D721Med (cell line): ENCODE data around the gene LGALS7B.
A peak's percentile ranks its signal among the peaks of the same experiment; 100 is the strongest.
"Not testable (repeated sequence)": the region's sequence is repeated elsewhere in the genome, so short reads cannot be mapped to it uniquely, and the experiment has no call there.

Experiments used
- DNase-seq: peaks from one replicate; pipeline ENCODE4 v3.0.0; 2011; ENCODE audit warnings: low spot score; ENCODE audit not compliant: insufficient read length
- FAIRE-seq: peaks from 2 replicates; lab custom pipeline; 2011; peaks lifted over from hg19 to GRCh38; lab: Jason Lieb, UNC
- TF ChIP-seq, protein P1 (sequence below): IDR thresholded peaks from 2 replicates; pipeline ENCODE4 v1.5.1; 2012; ENCODE audit warnings: mild to moderate bottlenecking, control low read depth; ENCODE audit not compliant: insufficient read depth; ENCODE audit errors: missing control alignments

LGALS7B gene

DNA sequence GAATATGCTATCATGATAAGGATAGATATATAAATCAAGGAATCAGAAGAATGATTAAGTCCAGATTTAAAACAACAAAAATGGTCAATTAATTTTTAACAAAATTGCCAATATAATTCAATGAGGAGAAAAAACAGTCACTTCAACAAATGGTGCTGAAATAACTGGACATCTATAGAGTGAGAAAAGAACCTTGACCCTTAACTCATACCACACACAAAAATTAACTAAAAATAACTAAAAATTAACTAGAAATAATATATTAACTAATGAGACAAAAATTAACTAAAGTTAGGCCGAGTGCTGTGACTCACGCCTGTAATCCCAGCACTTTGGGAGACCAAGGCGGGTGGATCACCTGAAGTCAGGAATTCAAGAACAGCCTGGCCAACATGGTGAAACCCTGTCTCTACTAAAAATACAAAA is 25.2 kb upstream of the LGALS7B start:
- DNase-seq: no peak
- no peak for FAIRE-seq
- TF ChIP-seq, protein P1, sequence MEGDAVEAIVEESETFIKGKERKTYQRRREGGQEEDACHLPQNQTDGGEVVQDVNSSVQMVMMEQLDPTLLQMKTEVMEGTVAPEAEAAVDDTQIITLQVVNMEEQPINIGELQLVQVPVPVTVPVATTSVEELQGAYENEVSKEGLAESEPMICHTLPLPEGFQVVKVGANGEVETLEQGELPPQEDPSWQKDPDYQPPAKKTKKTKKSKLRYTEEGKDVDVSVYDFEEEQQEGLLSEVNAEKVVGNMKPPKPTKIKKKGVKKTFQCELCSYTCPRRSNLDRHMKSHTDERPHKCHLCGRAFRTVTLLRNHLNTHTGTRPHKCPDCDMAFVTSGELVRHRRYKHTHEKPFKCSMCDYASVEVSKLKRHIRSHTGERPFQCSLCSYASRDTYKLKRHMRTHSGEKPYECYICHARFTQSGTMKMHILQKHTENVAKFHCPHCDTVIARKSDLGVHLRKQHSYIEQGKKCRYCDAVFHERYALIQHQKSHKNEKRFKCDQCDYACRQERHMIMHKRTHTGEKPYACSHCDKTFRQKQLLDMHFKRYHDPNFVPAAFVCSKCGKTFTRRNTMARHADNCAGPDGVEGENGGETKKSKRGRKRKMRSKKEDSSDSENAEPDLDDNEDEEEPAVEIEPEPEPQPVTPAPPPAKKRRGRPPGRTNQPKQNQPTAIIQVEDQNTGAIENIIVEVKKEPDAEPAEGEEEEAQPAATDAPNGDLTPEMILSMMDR: no peak

DNA sequence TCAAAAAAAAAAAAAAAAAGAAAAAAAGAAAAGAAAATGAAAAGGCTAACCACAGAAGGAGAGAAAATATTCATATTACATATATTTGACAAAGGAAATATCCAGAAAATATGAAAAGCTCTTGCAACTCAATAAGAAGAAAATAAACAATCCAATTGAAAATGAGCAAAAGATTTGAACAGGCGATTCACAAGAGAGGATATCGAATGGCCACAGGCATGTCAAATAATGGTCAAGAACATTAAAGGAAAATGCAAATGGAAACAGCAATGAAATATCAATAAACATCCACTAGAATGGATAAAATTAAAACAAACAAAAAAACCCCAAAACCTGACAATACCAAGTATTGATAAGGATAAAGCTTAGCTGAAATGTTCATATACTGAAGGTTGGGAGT is 23.8 kb upstream of the LGALS7B start:
- TF ChIP-seq, protein P1: no peak
- DNase-seq (no peak), FAIRE-seq (no peak)

DNA sequence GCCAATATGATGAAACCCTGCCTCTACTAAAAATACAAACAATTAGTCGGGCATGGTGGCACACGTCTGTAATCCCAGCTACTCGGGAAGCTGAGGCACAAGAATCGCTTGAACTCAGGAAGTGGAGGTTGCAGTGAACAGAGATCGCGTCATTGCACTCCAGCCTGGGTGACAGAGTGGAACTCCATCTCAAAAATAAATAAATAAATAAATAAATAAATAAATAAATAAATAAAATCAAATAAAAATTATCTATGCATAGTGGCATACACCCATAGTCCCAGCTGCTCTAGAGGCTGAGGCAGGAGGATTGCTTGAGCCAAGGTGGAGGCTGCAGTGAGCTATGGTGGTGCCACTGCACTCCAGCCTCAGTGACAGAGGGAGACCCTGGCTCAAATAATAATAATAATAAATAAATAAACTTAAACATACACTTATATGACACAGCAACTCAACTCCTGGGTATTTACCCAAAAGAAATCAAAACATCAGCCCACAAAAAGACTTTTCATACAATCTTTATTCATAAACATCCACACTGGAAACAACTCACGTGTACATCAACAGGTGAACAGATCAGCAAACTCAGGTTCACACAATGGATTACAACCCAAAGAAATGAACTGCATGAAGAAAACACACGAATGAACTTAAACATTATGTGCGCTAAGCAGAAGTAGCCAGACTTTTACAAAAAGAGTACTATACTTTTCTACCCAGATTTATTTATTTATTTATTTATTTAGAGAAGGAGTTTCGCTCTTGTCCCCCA is 22.5 kb upstream of the LGALS7B start:
- TF ChIP-seq, protein P1: no peak
- DNase-seq (no peak), FAIRE-seq (no peak)

DNA sequence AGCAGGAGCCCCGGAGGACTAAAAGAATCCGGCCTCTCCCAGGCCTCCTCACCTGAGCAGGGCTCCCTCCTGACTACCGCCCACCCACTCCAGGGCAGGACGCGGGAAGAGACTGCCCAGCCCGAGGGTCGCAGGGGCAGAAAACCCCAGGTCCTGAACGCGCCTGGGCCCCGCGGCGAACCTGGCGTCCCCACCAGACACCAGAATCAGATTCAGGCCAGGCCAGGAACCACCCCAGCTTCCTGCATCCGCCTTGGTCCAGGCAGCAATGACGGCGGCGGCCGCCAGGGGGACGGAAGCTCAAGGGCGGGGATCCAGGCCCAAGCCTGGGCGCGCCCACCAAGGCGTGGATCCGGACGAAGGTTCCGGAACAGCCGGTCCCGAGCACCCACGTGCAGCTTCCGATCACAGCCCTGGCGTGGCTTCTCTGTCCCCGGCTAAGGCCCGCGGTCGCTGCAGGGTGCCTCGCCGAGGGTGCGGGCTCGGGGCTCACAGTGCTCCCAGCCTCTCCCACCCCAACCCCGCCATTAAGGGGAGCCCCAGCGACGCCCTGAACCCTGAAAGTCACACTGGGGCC is 19.3 kb upstream of the LGALS7B start:
- FAIRE-seq (no peak), DNase-seq (no peak)
- TF ChIP-seq, protein P1: peak; percentile 32

DNA sequence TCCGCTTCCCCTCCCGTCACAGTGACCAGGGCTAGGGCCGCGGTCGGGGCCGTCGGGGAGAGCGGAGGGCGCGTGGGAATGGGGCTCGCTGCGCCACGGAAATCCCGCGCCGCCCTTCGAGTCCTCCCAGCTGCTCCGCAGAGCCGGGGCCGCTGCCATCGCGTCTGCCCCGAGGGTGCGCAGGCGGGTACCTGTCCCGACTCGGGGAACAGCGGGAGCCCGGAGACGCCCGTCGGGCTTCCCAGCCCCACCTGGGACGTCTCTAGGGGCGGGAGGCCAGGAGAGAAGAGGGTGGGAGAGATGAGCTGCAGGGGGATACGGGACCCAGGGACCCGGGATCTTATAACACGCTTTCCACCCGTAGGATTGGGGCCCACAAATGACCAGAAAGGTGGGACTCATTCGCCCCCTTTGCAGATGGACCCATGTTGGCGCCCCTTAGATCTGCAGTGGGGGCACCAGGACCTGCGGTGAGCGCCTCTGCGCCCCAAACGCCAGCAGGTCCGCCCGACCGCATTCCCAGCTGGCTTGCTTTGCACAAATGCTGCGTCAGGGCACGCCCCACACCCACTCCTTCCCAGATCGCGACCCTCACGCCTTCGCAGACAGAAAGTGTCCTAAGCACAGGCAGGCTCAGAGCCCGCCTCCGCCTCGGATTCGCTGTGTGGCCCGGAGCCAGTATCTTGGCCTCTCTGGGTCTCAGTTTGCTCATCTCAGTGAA is 18.6 kb upstream of the LGALS7B start:
- DNase-seq, FAIRE-seq: not testable (repeated sequence)

DNA sequence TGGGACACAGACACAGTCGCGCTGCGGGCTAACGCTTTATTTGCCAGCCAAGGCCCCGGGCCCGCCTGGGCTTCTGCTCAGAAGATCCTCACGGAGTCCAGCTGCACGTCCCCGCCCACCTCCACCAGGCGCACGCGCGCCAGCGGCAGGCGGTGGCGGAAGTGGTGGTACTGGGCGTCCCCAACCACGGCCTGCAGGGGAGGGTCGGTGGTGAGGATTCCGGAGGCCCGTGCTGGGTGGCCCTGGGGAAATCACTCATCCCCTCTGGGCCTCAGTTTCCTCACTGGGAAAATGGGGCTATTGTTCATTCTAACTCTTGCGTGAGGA is 18.1 kb upstream of the LGALS7B start:
- FAIRE-seq, DNase-seq: not testable (repeated sequence)

DNA sequence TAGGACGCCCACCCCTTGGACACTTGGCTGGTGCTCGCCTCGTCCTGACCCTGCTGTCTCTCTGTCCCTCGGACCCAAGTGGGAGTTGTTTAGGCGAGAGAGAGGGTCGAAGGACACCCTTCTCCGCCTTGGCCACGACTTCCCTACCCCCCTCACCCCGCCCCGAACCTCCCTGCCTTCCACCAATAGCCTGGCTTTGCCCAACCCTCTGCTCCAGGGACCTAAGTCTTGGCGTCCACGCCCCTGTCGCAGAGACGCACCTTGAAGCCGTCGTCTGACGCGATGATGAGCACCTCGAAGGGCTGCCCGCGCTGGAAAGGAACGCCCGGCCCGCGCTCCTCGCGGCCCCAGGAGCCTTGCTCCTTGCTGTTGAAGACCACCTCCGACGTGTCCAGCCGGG is 17.4 kb upstream of the LGALS7B start:
- DNase-seq, FAIRE-seq: not testable (repeated sequence)

DNA sequence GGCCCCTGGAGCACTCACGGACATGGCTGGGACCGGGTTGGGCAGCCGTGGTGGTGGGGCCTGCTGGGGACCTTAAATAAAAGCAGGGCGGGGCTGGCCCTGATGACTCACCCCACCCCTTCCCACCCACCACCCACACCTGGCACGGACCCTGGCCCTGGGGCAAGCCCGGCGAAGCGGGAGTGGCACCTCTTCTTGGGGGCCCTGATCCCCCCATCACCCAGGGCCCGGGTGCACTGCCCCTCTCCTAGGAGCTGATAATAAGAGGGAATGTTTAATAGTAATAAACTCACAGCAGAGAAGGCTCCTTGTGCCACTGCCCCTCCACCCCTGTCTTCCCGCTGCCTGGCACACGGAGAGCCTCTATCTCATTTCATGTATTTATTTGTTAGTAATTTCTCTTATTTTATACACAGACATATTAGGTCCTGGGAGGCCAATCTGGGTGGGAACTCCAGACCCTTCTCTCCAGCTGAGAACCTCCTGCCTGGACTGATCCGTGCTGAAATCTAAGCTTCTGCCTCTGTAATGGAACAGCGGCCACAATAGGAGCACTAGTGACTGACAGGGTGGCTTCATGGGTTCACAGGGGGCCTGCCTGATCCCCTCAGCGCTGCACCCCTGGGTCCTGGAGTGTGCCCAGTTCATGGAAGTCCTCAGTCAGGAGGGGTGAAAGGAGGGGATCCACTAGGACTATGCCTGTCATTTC is 15.4 kb upstream of the LGALS7B start, which contains the start of gene LGALS7:
Gene LGALS7 (minus strand): TSS at position 49 of the 709 bp plus-strand sequence. CDS start 25 bp downstream, at position 24.
- FAIRE-seq: no peak
- DNase-seq: no peak
- TF ChIP-seq, protein P1: no peak
